ENCODE measurements around the gene SLC2A1.

SLC2A1 gene

DNA sequence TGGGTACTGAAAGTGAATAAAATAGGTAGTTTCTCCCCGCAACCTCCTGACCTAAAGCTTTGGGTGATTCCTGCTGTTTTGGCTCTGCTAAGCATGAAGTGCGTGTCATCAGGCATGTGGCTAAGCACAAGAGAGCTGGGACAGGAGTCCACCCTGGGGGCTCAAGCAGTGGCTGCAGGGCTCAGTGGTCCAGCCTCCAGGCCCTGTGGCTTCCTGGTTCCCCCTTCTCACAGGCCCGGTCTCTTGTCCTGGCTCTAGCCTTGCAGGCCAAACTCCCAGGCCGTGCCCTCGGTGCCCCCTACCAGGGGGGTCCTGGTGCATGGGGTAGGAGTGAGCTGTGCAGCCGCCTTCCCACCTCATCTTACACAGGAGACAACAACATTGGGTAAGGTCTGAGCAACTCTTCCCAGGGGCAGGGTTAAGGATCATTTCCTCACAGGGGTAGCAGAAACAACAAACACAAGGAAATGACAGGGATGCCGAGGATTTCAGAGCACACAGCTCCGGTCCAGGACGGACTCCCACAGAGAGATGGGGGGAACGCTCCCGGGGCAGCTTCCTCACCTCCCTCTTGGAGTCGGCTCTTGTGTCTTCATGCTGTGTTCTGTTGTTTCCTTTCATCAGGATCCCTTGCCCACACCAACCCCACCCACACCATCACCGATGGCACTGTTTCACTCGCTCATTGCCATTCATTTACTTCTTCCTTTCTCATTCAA, 19.8 kb upstream of the SLC2A1 start:
- Histone ChIP-seq H3K36me3 (ENCODE audit: control insufficient read depth, low read length) (no peaks in the 10 kb centered on the region), H3F3A (ENCODE audit: control insufficient read depth, insufficient read depth) (no peaks in the 10 kb centered on the region), H3K27ac (ENCODE audit: low read depth, low read length) (no peak overlapping the region), H3K9me3 (ENCODE audit: control insufficient read depth, insufficient read depth, low read length) (no peaks in the 10 kb centered on the region), H3K79me2 (ENCODE audit: control insufficient read depth, low read length) (no peaks in the 10 kb centered on the region), H3K4me1 (ENCODE audit: control insufficient read depth, low read length) (no peaks in the 10 kb centered on the region), H3K4me2 (ENCODE audit: low read length) (no peak overlapping the region), H3K4me3 (ENCODE audit: low read length) (no peak overlapping the region), H3K9me2 (replicated peaks; ENCODE audit: control insufficient read depth, low read length) (no peaks in the 10 kb centered on the region), H4K20me1 (ENCODE audit: control insufficient read depth, insufficient read depth, low read depth, low read length) (no peaks in the 10 kb centered on the region), H3K27me3 (ENCODE audit: control insufficient read depth, low read length) (peaks cover 18% of the 10 kb centered on the region)
- TF ChIP-seq EZH2phosphoT487 (IDR thresholded peaks at IDR 0.05; ENCODE audit: borderline replicate concordance, low read length), result no peak
- TF ChIP-seq, protein P1, sequence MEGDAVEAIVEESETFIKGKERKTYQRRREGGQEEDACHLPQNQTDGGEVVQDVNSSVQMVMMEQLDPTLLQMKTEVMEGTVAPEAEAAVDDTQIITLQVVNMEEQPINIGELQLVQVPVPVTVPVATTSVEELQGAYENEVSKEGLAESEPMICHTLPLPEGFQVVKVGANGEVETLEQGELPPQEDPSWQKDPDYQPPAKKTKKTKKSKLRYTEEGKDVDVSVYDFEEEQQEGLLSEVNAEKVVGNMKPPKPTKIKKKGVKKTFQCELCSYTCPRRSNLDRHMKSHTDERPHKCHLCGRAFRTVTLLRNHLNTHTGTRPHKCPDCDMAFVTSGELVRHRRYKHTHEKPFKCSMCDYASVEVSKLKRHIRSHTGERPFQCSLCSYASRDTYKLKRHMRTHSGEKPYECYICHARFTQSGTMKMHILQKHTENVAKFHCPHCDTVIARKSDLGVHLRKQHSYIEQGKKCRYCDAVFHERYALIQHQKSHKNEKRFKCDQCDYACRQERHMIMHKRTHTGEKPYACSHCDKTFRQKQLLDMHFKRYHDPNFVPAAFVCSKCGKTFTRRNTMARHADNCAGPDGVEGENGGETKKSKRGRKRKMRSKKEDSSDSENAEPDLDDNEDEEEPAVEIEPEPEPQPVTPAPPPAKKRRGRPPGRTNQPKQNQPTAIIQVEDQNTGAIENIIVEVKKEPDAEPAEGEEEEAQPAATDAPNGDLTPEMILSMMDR (IDR thresholded peaks at IDR 0.05; ENCODE audit: low read depth, low read length, poor library complexity, severe bottlenecking), result no peak

GRCh38 chr1:42977653-42978052, 19.0 kb upstream of the SLC2A1 start:
- Histone ChIP-seq H3K9me3 (ENCODE audit: control insufficient read depth, insufficient read depth, low read length) (no peaks in the 10 kb centered on the region), H3K4me2 (ENCODE audit: low read length) (no peak overlapping the region), H3K9me2 (replicated peaks; ENCODE audit: control insufficient read depth, low read length) (no peaks in the 10 kb centered on the region), H3K36me3 (ENCODE audit: control insufficient read depth, low read length) (no peaks in the 10 kb centered on the region), H4K20me1 (ENCODE audit: control insufficient read depth, insufficient read depth, low read depth, low read length) (no peaks in the 10 kb centered on the region), H3F3A (ENCODE audit: control insufficient read depth, insufficient read depth) (no peaks in the 10 kb centered on the region), H3K79me2 (ENCODE audit: control insufficient read depth, low read length) (no peaks in the 10 kb centered on the region), H3K27me3 (ENCODE audit: control insufficient read depth, low read length) (peaks cover 17% of the 10 kb centered on the region), H3K4me3 (ENCODE audit: low read length) (no peak overlapping the region), H3K4me1 (ENCODE audit: control insufficient read depth, low read length) (no peaks in the 10 kb centered on the region), H3K27ac (ENCODE audit: low read depth, low read length) (no peak overlapping the region)
- TF ChIP-seq EZH2phosphoT487 (IDR thresholded peaks at IDR 0.05; ENCODE audit: borderline replicate concordance, low read length), result no peak
- TF ChIP-seq, protein P1 (IDR thresholded peaks at IDR 0.05; ENCODE audit: low read depth, low read length, poor library complexity, severe bottlenecking), result no peak

GRCh38 chr1:42975561-42976225, 17.0 kb upstream of the SLC2A1 start:
- Histone ChIP-seq H3K27me3 (ENCODE audit: control insufficient read depth, low read length) (peaks cover 9% of the 10 kb centered on the region), H3K4me2 (ENCODE audit: low read length) (no peak overlapping the region)
- no peak for TF ChIP-seq EZH2phosphoT487 (IDR thresholded peaks at IDR 0.05; ENCODE audit: borderline replicate concordance, low read length)
- TF ChIP-seq, protein P1 (IDR thresholded peaks at IDR 0.05; ENCODE audit: low read depth, low read length, poor library complexity, severe bottlenecking), result no peak

More at GRCh38 chr1:42975561-42976225, 17.0 kb upstream of the SLC2A1 start:
- H3K27ac ChIP-seq (ENCODE audit: low read depth, low read length), result no peak overlapping the region
- no peaks in the 10 kb centered on the region for H3K36me3 ChIP-seq (ENCODE audit: control insufficient read depth, low read length)
- H3K9me2 ChIP-seq (replicated peaks; ENCODE audit: control insufficient read depth, low read length), result no peaks in the 10 kb centered on the region
- H3K4me1 ChIP-seq (ENCODE audit: control insufficient read depth, low read length), result no peaks in the 10 kb centered on the region
- no peaks in the 10 kb centered on the region for H3K79me2 ChIP-seq (ENCODE audit: control insufficient read depth, low read length)
- H3F3A ChIP-seq (ENCODE audit: control insufficient read depth, insufficient read depth), result no peaks in the 10 kb centered on the region
- no peaks in the 10 kb centered on the region for H3K9me3 ChIP-seq (ENCODE audit: control insufficient read depth, insufficient read depth, low read length)
- no peak overlapping the region for H3K4me3 ChIP-seq (ENCODE audit: low read length)
- no peaks in the 10 kb centered on the region for H4K20me1 ChIP-seq (ENCODE audit: control insufficient read depth, insufficient read depth, low read depth, low read length)

Data from DOHH2 (cell line).